CD14-positive monocyte (primary cell): ENCODE data around the gene RABL6. TPM values are rescaled to one million over a fixed set of nuclear protein-coding genes. Genes with fewer than 3 reads are reported as not detected.

Experiments
- DNase-seq, 3 donors: peaks; one replicate each; pipeline ENCODE4 v3.0.0-alpha.2; 2011 to 2022
- H2AFZ ChIP-seq: 2 replicates; pipeline ENCODE4 v1.6.0; 2012; ENCODE audit warnings: mild to moderate bottlenecking, low read depth, low read length, inconsistent platforms; ENCODE audit not compliant: insufficient read depth, poor library complexity, severe bottlenecking
- H3K27ac ChIP-seq, 2 donors: 1 replicate in 1 of 2; 2 replicates in 1 of 2; pipeline ENCODE4 v1.5.1; 2012 to 2013; ENCODE audit warnings: low read length in 2 of 2, control low read depth in 1 of 2, inconsistent platforms in 1 of 2, low read depth in 1 of 2, mild to moderate bottlenecking in 1 of 2
- H3K27me3 ChIP-seq, 2 donors: one replicate each; pipeline versions ENCODE4 v1.6.0 to v1.6.1; 2011 to 2013; ENCODE audit warnings: low read length in 2 of 2; ENCODE audit not compliant: control insufficient read depth in 2 of 2, insufficient read depth in 2 of 2
- H3K36me3 ChIP-seq, 2 donors: replicated peaks in 1 of 2; 1 replicate in 1 of 2; 2 replicates in 1 of 2; pipeline versions ENCODE4 v1.5.1 to v1.6.1; 2012 to 2013; ENCODE audit warnings: low read length in 2 of 2, control low read depth in 1 of 2, inconsistent platforms in 1 of 2, mild to moderate bottlenecking in 1 of 2; ENCODE audit not compliant: insufficient read depth in 2 of 2, control insufficient read depth in 1 of 2
- H3K4me1 ChIP-seq, 2 donors: 1 replicate in 1 of 2; 2 replicates in 1 of 2; pipeline versions ENCODE4 v1.5.1 to v1.6.1; 2012 to 2013; ENCODE audit warnings: low read length in 2 of 2, control low read depth in 1 of 2, inconsistent platforms in 1 of 2, mild to moderate bottlenecking in 1 of 2, moderate library complexity in 1 of 2; ENCODE audit not compliant: insufficient read depth in 2 of 2, control insufficient read depth in 1 of 2
- H3K4me2 ChIP-seq: replicated peaks from 2 replicates; pipeline ENCODE3; 2012; ENCODE audit warnings: low read length, moderate library complexity, mild to moderate bottlenecking; ENCODE audit not compliant: poor library complexity, severe bottlenecking; ENCODE audit errors: extremely low read depth
- H3K4me3 ChIP-seq, 3 experiments: fragments of 200-600 bp in 1 of 3; sonication (generic) in 1 of 3; replicated peaks in 1 of 3; 1 replicate in 2 of 3; 2 replicates in 1 of 3; pipeline ENCODE4 v1.5.1; 2011 to 2013; ENCODE audit warnings: low read length in 3 of 3, mild to moderate bottlenecking in 3 of 3, control low read depth in 2 of 3, low read depth in 2 of 3, inconsistent platforms in 1 of 3, moderate library complexity in 1 of 3
- H3K79me2 ChIP-seq: 2 replicates; pipeline ENCODE4 v1.6.0; 2012; ENCODE audit warnings: mild to moderate bottlenecking, control low read depth, inconsistent platforms, low read length, moderate library complexity; ENCODE audit not compliant: insufficient read depth
- H3K9ac ChIP-seq: 2 replicates; pipeline ENCODE4 v1.6.0; 2017; ENCODE audit warnings: low read length, mild to moderate bottlenecking; ENCODE audit not compliant: insufficient read depth, poor library complexity, severe bottlenecking
- H3K9me3 ChIP-seq, 2 donors: replicated peaks in 1 of 2; 1 replicate in 1 of 2; 2 replicates in 1 of 2; pipeline versions ENCODE4 v1.5.1 to v1.6.1; 2012 to 2013; ENCODE audit warnings: low read length in 2 of 2, control low read depth in 1 of 2; ENCODE audit not compliant: control insufficient read depth in 1 of 2, insufficient read depth in 1 of 2
- H4K20me1 ChIP-seq: 2 replicates; pipeline ENCODE4 v1.6.0; 2012; ENCODE audit warnings: mild to moderate bottlenecking, low read length, control low read depth, moderate library complexity; ENCODE audit not compliant: insufficient read depth
- H3K27ac Mint-ChIP-seq, 7 donors: one replicate each; pipeline ENCODE4 v1.8.0; 2020; ENCODE audit warnings: mild to moderate bottlenecking in 7 of 7, mixed read lengths in 7 of 7, moderate library complexity in 6 of 7, inconsistent platforms in 2 of 7
- H3K27me3 Mint-ChIP-seq, 3 donors: one replicate each; pipeline ENCODE4 v1.8.0; 2021 to 2022; ENCODE audit warnings: low read depth in 3 of 3, mild to moderate bottlenecking in 3 of 3, mixed read lengths in 3 of 3, moderate library complexity in 3 of 3, inconsistent platforms in 1 of 3
- H3K36me3 Mint-ChIP-seq, 2 donors: one replicate each; pipeline ENCODE4 v1.8.0; 2020; ENCODE audit warnings: mixed read lengths in 2 of 2, inconsistent platforms in 1 of 2, mild to moderate bottlenecking in 1 of 2
- H3K4me1 Mint-ChIP-seq: one replicate; pipeline ENCODE4 v1.8.0; 2020; ENCODE audit warnings: mild to moderate bottlenecking, mixed read lengths
- H3K4me3 Mint-ChIP-seq, 2 donors: one replicate each; pipeline ENCODE4 v1.8.0; 2020; ENCODE audit warnings: mild to moderate bottlenecking in 2 of 2, mixed read lengths in 2 of 2, moderate library complexity in 1 of 2
- H3K9me3 Mint-ChIP-seq, 7 donors: one replicate each; pipeline ENCODE4 v1.8.0; 2020 to 2022; ENCODE audit warnings: mixed read lengths in 7 of 7, mild to moderate bottlenecking in 6 of 7, moderate library complexity in 6 of 7, inconsistent platforms in 2 of 7
- CTCF ChIP-seq: fragments of 200-600 bp; IDR thresholded peaks from one replicate; pipeline ENCODE4 v1.8.0; 2022; ENCODE audit warnings: antibody characterized with exemption, mild to moderate bottlenecking
- WGBS: methylation state at CpG from one replicate; pipeline ENCODE4 v1.1.5; 2013; ENCODE audit warnings: missing lambda C conversion rate; ENCODE audit not compliant: insufficient coverage; 5-methylcytosine and 5-hydroxymethylcytosine counted together
- intact Hi-C, 2 donors: fragments of 100-400 bp; cut with micrococcal nuclease; formaldehyde crosslinking; loops; one replicate each; pipeline versions ENCODE4 v1.15.0 to v1.15.1; 2023
- polyA plus RNA-seq, 3 donors: library from polyadenylated mRNA; depleted of rRNA in 1 of 3; unstranded in 2 of 3; stranded (reverse) in 1 of 3; fragments of 300-500 nt in 2 of 3; fragments of >200 nt in 1 of 3; fragmentation: Illumina TruSeq in 2 of 3; gene quantifications; 1 replicate in 2 of 3; 2 replicates in 1 of 3; pipeline ENCODE4 v1.2.3, GENCODE V29; 2012 to 2021

RABL6 gene
- polyA plus RNA-seq, 3 donors = 6.7 to 30.9 (median 8.1) TPM

DNA sequence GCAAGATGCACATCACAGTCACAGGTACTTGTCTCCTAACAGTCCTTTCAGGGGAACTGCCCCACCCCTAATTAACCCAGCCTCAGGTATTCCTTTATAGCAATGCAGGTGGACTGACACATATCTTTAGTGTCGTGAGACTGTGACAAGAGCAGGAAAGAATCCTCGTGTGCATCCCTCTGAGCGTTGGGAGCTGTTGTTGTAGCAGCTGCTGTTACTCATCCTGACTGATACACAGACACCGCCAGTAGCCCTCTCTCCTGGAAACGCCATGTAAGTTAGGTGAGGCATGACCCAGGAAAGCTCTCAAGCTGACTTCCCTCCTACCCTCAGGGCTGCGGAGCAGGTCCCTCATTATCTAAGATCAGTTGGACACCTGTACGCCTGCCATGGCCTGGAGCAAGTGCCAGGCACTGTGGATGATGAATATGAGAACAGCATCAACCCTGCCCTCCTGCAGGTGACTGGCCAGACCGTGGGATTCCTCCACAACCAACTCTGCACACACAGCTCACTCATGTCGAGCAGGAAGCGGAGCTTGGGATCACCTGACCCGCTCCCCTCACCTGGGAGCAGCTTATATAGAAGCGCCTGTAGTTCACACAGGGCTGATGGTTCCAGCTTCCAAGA lies 33.2 kb upstream of the RABL6 start:
- WGBS = 100% methylated on average over 5 of the region's 12 CpGs
- Mint-ChIP-seq H3K27me3 (peaks cover 12 to 28% (median 14%) of the 10 kb centered on the region in 3 donors), H3K4me1 (peaks cover 4% of the 10 kb centered on the region), H3K27ac (no peak overlapping the region), H3K9me3 (peaks cover 8 to 20% (median 14%) of the 10 kb centered on the region in 7 donors), H3K36me3 (no peaks in the 10 kb centered on the region), H3K4me3 (no peak overlapping the region)
- no peak for TF ChIP-seq CTCF
- Histone ChIP-seq H3K4me3 (no peak overlapping the region), H3K36me3 (no peaks in the 10 kb centered on the region), H3K4me1 (peaks cover 0 to 3% of the 10 kb centered on the region in 2 donors), H3K4me2 (no peak overlapping the region), H3K9me3 (peaks cover 9 to 18% of the 10 kb centered on the region in 2 donors), H3K9ac (no peak overlapping the region), H3K27ac (no peak overlapping the region), H3K27me3 (no peaks in the 10 kb centered on the region), H2AFZ (no peak overlapping the region), H4K20me1 (no peaks in the 10 kb centered on the region), H3K79me2 (no peaks in the 10 kb centered on the region)
- intact Hi-C loops = no loop called here
- DNase-seq = no peak

DNA sequence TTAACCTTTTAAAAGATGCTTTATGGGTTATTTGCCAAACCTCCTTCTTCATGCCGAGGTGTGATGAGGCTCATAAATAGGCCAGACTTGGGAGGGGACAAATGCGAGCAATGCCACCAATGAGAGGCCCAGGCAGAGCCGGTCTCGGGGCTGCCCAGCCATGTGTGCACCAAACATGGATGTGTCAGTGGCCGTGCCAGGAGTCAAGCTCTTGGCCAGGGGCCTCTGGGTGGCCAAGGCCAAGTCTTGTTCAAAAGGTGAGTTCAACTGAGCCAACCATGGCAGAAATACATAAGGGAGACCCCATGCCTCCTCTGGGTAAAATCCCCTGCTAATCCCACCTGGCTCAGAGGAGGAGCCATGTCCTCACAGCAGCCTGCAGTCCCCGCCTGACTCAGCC lies 32.6 kb upstream of the RABL6 start:
- Histone ChIP-seq H2AFZ (no peak overlapping the region), H3K4me3 (no peak overlapping the region), H3K9me3 (peaks cover 9 to 18% of the 10 kb centered on the region in 2 donors), H3K4me1 (peaks cover 0 to 3% of the 10 kb centered on the region in 2 donors), H3K27me3 (no peaks in the 10 kb centered on the region), H3K27ac (no peak overlapping the region), H3K9ac (no peak overlapping the region), H3K36me3 (no peaks in the 10 kb centered on the region), H3K4me2 (no peak overlapping the region), H3K79me2 (no peaks in the 10 kb centered on the region), H4K20me1 (no peaks in the 10 kb centered on the region)
- TF ChIP-seq CTCF = no peak
- H3K36me3 Mint-ChIP-seq = no peaks in the 10 kb centered on the region
- peaks cover 4% of the 10 kb centered on the region for H3K4me1 Mint-ChIP-seq
- intact Hi-C loops = no loop called here
- WGBS = 96% methylated on average over 6 of the region's 6 CpGs
- H3K4me3 Mint-ChIP-seq = no peak overlapping the region
- H3K27ac Mint-ChIP-seq = no peak overlapping the region
- DNase-seq = no peak
- peaks cover 12 to 26% (median 14%) of the 10 kb centered on the region in 3 donors for H3K27me3 Mint-ChIP-seq
- H3K9me3 Mint-ChIP-seq = peaks cover 8 to 20% (median 14%) of the 10 kb centered on the region in 7 donors
